NCI-H69 (cell line): Measurements from ENCODE around the gene TMEM200C.

Experiments used
- DNase-seq: peaks from one replicate; lab custom pipeline; 2025; lab: John Stamatoyannopoulos, UW

Gene TMEM200C

DNA sequence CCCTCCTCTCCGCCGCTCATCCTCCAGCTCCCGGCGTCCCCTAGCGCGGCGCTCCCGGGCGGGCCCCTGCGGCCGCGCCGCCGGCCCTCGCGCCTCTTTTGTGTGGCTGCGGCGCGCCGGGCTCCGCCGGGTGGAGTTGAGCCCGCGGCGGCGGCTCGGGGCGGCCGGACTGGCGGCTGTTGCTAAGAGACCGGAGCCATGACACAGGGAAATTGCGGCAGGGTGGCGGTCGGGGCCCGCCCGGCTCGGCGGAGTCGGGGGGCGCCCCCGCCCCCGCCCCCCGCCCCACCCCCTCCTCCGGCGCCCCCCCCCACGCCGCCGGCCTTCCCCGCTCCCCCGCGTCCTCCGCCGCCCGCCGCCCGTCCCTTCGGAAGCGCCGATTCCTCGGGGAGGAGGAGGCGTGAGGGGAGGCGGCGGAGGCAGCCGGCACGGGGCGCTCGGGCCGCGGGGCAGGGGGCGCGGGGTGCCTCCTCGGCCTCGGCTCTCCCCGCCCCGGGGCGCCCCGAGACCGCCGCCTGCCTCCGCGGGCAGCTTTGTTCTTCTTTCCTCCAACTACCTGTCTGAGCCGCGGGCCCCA is at the start of gene TMEM200C:
Gene TMEM200C, minus strand, starts transcription at position 224 of the 577 bp plus-strand sequence. CDS start 3,459 bp downstream, outside the sequence.
- peak; percentile 91 for DNase-seq

DNA sequence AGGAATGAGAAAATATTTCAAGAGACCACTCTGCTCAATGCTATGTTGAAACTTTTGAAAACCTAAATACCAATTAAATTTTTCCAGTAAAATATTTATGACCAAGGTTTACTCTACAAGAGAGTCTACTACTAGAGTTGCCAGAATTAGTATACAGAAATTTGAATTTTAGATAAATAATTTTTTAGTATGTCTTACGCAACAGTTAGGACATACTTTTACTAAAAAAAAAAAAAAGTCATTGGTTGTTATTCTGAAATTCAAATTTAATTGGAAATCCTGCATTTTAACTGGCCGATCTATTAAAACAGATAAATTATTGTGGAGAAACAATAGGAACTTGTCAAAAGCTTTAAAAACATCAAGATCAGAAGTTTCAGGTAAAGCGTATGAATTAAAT is 49.1 kb upstream of the TMEM200C start:
- no peak for DNase-seq

DNA sequence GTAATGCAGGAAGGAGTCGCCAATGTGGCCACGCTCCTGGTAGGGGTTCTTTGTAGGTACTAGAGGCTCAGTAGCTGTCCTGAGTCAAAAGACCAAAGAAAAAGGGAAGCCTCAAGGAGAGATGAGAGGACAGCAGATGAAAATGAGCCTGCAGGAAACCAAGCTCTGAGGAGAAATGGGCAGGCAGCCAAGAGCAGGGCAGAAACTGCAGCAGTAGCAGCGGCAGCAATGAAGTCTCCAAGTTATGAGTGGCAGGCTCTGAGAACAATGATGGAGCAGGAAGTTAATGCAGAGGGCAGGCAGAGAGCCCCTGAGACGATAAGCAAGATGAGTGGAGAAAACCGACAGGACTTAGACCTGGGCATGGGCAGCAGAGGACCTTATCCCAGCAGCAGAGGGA is 48.2 kb upstream of the TMEM200C start:
- peak; percentile 90 for DNase-seq

DNA sequence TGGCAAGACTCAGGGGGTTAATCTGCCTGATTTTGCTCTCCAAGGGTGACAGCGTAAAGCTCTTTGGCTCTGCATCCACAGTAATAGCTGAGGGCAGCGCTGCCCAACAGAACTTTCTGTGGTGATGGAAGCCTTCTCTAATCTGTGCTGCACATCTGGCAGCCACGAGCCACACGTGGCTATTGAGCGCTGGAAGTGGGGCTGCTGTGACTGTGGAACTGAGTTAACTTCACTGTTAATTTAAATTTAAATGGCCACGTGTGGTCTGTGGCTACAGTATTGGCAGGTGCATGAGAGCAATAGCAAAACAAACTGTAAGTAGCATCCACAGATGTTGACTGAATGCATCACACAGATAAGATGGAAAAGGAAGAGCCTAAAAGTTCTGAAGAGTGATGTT is 47.3 kb upstream of the TMEM200C start:
- no peak for DNase-seq

GRCh38 chr18:5941890-5942289 is 46.6 kb upstream of the TMEM200C start:
- DNase-seq = no peak

DNA sequence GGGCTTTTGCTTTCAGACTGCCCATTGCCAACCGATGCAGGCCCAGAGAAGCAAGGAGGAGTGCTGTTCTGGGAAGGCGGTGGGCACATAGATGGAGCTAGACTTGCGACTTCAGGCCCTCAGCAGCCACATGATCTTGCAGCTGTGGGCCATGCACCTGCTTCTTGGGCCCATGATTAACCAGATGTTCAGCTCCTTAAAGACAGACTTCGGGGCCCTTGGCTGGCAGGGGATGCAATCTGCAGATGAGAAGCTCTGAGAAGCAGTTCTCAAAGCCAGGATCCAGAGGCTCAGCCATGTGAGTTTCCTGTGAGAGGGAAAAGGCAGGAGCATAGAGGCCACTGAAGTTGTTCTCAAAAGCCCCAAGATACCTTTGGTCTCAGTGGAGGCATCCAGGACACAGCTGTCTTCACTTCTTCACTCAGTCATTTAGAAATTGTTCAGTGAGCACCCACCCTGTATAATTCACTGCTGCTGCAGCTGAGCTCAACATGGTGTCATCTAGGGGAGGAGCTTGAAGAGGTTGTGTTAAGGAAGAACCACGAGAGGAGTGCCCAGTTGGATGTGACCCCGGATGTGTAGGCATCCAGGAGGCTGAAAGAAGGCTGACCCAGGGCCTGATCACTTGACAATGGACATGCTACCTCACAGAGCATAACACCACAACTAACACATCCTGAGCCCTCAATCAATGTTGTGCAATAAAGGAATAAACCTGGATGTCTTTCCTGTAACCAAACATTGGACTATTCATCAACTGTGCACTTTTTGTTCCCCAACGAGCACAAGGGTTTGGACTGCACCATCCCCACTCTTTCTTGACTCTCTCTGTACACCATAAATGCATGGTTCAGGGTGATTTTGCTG is 44.7 kb upstream of the TMEM200C start:
- no peak for DNase-seq

GRCh38 chr18:5937795-5938194 is 42.5 kb upstream of the TMEM200C start:
- no peak for DNase-seq

DNA sequence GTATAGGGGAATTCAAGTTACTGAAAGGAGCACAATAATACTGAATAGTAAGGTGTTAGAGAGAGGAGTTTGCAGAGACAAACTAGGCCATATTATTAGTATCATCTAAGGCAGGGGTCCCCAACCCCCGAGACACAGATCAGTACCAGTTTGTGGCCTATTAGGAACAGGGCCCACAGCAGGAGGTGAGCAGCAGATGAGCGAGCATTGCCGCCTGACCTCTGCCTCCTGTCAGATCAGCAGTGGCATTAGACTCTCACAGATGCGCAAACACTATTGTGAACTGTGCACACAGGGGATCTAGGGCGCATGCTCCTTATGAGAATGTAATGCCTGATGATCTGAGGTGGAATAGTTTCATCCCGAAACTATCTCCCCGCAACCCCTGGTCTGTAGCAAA is 41.8 kb upstream of the TMEM200C start:
- peak; percentile 33 for DNase-seq

GRCh38 chr18:5930789-5931188 is 35.5 kb upstream of the TMEM200C start:
- DNase-seq = no peak

DNA sequence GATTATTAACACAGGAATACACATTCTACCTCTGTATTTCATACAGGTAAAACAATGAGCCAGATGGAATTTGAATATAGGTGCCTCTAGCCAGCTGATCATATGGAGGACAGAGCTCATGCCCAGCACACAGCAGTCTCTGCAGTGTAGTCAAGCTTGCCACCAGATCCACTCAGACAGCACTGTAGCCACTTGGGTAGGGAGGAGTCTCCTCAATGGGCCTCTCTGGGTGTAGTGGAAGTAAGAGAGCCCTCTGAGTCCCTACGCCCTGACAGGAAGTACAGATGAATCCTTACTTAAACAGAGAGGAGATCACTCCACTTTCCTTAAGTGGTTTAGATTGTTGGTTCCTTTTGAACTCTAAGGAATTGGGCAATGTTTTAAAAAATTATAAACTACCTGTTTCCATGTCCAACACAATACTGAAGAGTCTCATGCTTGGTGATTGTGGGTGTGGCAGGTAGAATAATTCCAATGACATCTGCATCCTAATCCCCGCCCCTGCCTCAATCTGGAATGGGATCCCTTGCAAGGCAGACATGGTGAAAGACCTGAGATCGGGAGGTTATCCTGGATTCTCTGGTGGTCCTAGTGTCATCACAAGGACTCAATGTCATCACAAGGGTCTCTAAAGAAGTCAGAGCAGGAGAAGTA is 23.0 kb upstream of the TMEM200C start:
- DNase-seq = no peak

DNA sequence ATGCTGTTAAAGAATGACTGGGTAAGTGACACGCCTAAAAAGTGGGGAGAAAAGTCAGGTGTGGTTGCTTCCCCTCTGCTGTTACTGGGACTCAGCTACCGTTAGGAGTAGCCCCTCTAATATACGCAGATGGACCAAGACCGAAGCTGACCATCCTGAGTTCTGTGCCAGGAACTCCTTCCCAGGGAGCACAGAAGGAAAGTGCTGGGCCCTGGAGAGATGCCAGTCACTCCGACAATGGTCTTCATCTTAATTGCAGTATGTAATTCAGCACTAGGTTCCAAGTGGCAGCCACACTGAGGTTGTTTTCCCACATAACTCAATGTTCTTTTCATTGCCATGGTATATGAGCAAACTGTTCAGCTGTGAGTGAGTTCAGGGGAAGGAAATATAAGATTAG is 19.6 kb upstream of the TMEM200C start:
- DNase-seq = peak; percentile 83

DNA sequence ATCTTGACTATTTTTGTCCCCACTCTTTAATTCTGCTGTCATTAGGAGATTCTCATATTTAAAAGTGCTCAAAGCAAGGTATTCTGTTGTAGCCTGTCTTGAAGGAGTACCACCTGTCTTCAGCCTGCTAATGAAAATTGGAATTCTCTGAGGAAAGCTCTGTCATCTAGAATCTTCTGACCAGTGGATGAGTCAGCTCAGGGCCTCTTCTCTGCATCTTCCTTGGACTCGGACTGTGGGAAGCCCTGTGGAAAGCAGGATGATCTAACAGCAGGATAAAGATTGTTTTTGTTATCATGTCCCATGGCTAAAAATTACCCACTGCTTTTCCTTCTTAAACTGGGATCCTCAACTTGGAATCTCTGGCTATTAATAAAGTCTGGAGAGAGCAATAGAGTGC is 18.7 kb upstream of the TMEM200C start:
- no peak for DNase-seq

- no peak for DNase-seq
Measured at GRCh38 chr18:5912566-5912965, 17.2 kb upstream of the TMEM200C start.

DNA sequence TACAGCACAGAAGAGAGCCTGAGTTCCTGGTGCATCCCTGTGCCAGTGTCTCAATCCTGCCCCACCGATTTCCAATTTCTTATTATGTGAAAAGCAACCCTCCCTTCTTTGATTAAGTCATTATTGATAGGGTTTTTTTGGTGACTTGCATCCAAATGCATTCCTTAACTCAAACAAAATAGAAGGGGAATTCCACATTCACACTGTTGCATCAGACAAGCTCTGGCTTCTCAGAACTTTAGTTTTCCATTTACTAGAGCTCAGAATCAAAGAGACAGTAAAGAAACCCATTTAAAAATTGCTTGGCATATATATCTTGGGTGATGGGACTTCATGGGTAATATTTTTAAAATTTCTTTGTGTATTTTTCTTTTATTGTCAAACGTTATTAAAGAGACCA is 13.8 kb upstream of the TMEM200C start:
- no peak for DNase-seq

GRCh38 chr18:5903386-5903785 is 8.1 kb upstream of the TMEM200C start:
- no peak for DNase-seq

DNA sequence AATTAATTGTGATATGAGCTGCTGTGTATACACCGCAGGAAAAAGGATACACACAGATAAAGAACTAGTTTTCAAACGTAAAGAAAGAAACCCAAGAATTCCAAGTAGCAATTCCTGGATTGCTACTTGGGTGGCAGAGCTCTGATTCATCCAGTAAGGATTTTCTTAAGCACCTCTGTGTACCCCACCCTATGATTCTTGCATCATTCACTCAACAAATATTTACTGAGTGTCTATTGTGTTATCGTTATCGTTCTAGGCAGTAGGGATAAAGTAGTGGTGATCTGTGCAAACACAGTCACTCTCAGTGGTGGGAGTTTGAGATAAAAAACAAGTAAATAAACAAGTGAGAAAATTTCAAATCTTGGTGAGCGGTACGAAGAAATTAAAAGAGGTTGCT is 4.9 kb upstream of the TMEM200C start:
- peak; percentile 56 for DNase-seq

DNA sequence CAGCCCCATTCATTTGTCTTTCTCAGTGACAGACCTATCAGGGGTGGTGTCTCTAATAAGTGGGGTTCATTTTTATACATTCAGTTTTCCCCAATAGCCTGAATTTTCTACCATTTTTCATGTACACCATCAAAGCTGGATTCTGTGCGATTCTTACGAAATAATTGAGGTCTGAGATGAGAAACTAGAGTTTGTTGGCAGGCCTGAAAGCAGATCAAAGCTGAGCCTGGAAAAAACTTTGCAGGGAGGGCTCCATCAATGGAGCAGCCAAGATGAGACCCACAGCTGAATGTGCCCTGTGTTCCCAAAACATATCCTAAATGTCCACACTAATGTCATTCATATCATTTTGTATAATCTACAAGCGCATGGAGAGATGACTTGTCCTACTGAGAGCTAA is 4.5 kb upstream of the TMEM200C start:
- DNase-seq = no peak

GRCh38 chr18:5895876-5896740 is 786 bp upstream of the TMEM200C start:
- peak; percentile 88 for DNase-seq

GRCh38 chr18:5894611-5895298 is 567 bp downstream of the TMEM200C start:
- peak; percentile 82 for DNase-seq

GRCh38 chr18:5893956-5894610 is 1.2 kb downstream of the TMEM200C start:
- DNase-seq = peak; percentile 82
